NCI-H2196 treated with DMSO at 0.1 percent for 48 hours (cell line): ENCODE results near the gene BMAL1.

Experiments
- DNase-seq: peaks from one replicate; lab custom pipeline; 2025; ENCODE audit not compliant: unreplicated experiment; lab: John Stamatoyannopoulos, UW

The BMAL1 gene

DNA sequence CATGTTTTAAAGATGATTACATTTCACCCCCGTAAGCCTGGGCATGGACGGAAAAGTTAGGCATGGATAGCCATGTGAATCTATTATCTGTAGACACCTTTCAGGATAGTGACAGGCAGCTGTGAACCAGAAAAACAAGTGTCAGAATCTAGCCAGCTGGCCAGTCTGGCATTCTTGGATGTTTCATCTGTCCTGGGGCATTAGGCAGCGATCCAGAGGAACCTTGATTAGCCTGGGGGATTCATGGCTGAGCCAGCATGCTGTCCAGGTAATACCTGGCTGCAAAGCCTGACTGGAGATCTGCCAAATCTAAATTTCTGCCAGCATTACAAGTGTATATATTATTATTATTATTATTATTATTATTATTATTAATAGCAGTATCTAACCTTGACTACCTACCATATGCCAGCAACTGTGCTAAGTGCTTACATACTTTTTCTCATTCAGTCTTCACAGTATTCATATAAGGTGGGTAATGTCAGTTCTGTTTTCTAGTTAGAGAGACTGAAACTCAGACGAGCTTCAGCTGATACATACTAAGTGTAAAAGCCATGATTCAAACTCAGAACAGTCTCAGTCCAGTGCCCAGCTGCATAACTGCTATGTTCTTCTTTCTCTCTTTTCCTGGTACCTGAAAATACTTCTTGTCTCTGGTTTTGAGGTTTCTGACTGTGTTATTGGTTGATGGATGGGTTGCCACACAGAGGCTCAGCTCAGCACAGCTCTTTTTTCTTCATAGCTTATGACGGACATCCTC, 12.8 kb downstream of the BMAL1 start:
- no peak for DNase-seq

DNA sequence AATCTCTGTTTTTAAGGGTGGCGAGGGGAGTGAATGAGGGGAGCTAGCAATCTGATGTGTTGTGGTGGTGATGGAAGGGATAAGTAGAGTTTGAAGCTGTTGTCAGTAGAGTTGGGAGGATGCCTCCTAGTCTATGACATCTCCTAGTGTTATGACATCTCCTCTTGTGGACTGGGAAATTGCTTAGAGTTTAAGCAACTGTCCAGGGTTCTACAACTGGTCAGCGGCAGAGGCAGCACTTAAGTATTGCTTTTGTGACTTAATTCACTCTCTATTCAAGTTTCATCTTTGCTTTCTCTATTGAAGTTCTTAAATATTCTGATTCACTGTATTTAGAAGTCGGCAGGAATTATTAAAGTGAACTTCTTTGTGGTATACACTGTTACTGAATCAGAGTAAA, 13.8 kb downstream of the BMAL1 start:
- DNase-seq = no peak

DNA sequence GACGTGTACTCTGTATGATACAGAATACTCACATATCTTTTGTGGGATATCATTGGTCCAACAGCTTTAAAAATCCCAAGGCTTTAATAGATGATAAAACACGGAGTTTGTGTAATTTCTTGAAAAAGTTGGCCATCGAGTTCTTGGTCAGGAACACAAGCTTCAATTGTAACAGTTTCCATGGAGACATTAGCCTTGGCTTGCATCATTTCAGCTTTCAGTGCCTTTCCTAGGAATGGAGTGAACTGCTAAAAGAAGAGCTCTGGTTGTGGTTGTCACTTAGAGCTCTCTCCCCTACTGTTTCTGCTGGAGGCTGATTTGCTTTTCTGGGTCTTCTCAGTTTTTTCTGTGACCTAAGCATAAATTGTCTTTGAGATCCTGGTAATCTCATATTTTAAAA, 14.2 kb downstream of the BMAL1 start:
- no peak for DNase-seq

DNA sequence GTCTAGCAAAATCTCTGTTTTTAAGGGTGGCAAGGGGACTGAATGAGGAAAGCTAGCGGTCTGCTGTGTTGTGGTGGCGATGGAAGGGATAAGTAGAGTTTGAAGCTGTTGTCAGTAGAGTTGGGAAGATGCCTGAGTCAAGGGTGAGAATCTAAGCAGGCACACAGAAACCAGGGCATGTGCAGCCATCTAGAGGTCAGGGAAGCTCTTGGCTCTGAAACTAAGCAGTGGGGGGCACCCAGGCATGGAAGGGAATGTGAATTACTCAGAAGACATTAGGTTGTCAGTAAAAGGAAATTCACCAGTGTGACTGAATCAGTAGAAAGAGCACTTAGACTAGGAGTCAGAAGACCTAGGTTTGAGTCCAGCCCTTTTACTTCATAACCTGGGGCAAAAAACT, 15.4 kb downstream of the BMAL1 start:
- DNase-seq = no peak

DNA sequence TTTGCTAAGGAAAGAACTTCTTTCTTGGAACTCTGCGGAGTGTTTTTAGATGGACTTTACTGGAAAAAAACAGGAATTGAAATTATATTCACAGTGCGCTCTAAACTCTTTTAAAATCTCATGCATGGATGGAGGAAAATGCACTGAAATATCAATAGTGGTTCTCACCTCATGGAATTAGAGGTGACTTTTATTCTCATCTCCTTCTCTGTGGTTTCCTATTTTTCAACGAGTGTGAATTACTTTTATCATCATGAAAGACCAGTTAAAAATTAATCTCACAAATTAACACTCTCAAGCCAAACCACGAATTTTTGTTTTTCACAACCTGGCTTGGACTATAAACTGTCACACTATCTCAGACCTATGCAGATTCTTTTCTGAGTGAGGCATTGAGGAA, 16.6 kb downstream of the BMAL1 start:
- DNase-seq = no peak

DNA sequence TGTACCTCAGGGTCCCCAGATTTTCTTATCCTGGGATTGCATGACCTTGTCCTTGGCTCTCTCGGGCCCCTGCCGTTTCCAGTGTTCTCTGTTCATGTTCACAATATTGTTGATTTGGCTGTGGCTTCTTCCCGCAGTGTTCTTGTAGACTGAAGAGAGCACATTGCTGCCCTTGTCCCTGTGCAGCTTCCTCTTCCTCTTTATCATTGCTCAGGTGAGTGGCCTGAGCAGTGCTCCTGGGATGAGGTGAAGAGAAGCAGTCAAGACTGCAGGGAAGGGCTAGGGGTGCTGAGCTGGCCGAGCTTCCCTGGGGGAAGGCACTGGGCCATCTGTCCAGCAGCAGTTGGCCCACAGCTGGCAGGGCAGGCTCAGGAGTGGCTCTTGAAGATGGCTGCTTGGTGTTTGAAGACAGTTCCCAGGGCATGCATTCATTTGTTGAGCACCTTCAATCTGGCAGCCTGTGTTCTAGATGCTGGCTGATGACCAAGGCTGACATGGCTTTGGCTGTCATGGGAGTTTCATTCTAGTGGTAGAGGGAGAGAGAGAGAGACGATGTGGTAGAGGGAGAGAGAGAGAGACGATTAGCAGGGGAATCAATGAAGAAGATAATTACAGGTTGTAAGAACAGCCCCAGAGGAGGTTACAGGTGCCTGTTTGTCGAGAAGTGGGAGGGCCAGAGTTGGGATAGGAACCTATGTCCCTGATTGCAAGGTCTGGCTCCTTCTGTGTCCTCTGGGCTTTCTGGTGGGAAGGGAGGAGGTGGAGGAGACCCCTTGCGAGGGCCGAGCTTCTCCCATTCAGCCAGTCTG, 17.4 kb downstream of the BMAL1 start:
- no peak for DNase-seq

DNA sequence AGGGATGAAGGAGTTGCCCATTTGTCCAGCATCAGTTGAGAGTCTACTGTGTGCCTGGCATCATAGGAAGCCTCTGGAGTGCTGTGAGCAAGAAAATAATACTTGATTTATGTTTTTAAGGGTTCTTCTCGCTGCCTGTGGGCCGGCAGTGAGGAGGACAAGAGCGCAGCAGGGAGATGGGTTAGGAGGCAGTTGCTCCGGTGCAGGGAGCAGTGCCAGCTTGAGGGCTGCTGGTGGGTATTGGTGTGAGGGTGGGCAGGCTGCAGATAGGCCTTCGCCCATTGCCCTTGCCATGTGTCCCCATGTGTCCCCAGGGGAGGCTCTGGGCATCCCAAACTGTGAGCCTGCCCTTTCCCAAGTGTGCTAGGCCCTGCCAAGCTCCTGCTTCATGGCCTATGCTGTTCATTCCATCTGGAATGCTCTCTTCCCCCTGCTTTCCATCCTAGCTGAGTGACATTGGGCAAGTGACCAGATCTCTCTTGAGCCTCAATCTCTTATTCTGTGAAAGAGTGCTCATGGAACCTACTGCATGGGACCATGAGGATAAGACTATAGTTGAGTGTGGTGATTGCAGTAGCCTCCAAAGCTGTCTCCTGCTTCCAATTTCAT, 19.8 kb downstream of the BMAL1 start:
- DNase-seq = no peak

DNA sequence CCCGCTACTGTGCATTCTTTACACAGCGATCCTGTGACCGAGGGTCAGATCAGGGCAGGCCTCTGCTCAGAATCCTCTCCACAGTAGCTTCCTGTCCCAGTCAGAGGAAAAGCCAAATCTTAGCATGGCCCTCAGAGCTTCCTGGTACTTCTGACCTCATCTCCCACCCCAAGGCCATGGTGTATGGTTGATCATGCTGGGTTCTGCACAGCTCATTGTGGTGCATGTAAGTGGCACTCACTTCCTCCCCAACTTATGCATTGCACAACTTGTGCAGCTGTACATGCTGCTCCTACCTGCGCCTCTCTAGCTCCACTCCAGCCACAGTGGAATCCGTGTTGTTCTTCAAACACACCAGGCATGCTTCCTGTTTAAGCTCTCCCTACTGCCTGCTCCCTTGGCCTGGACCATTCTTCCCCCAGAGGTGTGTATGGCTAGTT, 20.3 kb downstream of the BMAL1 start:
- no peak for DNase-seq

DNA sequence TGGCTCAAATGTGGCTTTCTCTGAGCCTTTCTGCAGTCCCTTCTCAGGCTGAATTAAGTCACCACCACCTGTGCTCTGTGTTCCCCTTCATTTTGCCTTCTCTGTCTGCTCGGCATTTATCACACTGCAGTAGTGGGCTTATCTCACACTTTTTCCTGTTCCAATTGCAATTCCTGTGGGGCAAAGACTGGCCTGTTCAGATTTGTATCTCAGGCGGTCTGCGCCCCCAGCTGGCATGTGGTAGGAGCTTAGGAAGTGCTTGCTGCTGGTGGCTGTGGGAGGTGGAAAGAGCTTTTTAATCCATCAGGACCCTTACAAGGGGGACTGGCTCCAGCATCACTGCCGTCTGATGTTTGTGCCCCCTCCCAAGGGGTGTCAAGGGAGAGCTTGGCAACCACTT, 21.2 kb downstream of the BMAL1 start:
- DNase-seq = no peak

DNA sequence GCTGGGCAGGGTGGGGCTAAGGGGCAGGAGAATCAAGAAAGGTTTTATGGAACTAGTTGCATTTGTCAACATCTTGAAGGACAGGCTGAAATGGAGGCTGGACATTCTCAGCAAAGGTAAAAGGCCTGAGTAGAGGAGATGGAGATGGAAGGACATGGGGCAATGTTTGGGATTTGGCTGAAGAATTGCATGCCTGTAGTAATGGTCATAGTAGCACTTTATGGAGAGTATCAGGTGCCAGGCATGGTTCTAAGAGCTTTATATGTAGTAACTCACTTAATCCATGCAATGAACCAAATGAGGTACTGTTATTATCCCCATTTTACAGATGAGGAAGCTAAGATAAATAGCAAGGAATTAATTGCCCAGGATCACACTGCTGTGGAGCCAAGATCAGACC, 23.9 kb downstream of the BMAL1 start:
- DNase-seq = no peak

DNA sequence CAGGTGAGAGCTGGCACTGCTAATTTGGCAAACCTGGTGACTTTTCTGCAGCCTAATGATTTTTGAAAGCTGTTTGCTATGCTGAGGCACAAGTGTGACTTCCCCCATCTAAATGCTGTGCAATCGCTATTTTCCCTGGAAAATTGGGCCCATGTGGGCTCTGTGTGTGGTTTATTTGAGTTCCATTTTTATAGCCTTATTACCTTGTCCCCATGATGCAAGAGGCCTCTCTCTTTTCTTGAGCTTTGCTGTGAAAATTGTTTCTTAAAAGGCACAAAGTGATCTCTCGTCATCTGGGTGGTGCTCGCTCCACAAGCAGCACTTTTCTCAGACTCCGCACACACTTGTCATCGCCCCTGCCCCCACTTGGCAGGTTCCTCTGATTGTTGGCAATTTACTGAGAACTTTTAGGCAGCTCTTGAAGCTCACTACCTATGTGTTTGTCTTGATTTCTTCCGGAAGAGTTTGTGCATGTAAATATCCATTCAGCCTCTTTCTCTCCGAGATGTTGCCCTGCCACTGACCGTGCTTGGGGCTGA, 24.9 kb downstream of the BMAL1 start:
- DNase-seq = no peak

DNA sequence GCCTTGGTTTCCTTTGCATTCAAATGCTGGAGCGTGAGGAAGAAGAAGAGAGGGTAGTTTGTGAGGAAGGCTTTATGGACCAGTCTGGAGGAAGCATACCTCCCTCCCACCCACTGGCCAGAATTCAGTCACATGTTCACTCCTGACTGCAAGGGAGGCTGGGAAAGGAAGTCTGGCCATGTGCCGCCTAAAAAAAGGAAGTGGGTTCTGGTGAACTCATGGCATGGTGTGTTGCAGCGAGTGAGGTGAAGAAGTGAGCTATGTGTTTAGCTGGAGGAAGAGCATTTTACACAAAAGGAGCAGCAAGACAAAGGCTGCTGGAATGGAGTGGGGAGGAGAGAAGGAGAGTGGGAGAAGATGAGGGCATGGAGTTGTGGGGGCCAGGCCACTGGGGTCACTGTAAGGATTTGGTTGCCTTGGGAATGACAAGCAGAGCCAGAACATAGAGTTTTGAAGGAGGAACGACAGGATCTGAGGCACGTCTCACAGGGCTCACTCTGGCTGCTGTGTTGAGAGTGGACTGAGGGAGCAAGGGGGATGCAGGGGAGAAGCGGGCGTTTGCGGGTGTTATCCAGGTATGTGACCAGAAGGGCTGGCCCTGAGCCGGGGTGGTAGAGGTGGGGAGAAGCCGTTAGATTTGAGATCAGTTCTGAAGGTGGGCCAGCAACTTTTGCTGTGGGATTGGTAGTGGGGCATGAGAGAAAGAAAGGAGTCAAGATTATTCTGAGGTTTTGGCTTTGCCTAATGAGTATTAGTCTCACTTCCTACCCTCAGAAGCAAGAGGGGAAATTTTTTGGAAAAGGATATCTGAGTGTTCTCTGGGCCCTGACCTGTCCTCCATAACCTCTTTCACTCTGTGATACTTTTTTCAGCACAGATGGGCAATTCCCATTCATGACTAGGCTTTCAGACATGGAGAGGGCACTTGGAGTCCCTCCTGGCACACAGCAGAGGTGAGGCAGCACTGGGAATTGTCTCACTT, 26.4 kb downstream of the BMAL1 start:
- no peak for DNase-seq

DNA sequence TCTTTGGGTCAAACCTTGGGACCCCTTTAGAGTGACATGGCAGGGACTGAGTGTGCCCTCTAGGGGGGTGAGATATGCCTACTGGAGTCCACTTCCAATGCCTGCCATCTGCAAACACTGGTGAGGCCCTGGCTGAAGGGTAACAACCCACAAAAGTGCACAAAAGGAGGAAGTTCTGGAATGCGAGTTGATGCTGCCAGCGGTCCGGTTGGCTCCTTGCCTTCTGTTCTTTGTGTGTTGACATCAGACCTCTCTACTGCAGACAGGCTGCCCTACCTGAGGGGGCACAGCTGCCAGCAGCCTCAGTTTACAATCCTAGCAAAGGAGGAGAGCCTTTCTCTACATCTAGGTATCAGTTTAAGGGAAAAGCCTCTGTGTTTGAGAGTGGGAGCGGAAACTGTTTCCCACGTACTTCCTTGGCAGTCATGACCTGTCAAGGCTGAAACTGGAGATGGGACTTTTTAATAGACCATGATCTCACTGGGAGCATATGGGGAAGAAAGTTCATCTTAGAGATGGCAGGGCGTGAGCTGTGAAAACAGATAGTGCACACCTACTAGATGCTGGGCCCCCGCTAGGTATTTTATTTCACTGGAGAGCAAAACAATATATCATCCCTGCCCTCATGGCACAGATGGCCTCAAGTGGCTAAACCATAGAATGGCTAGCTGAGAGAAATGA, 27.2 kb downstream of the BMAL1 start:
- no peak for DNase-seq

DNA sequence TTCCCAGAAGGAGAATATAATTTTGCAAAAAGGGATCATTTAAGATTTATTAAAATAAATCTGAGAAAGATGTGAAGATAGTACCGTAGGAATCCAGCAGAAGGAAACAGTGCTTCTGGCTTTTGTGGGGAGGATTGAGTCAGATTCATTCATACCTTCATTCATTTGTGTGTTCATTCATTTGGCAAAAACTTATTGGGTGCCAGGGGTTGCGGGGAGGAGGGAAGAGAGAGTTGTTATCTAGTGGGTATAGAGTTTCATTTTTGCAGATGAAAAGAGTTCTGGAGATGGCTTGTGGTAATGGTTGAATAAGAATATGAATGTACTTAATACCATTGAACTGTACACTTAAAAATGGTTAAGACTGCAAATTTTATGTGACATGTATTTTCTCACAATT, 31.1 kb downstream of the BMAL1 start:
- no peak for DNase-seq

DNA sequence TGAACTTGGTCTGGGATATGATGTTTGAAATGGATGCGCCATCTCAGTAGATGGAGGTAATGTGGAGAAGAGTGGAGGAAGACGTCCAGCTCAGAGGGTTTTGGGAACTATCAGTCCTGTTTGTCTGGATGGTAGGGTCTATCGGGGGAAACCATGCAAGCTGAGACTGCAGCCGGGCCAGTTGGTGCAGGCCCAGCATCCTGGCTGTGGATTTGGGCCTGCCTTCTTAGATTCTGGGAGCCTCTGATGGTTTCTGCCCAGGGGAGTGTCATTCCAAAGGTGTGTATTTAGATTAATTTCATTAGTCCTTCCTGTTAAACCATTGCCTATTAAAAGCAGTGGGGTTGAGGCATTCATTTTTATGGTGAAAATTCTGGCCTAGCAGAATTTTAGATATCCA, 31.6 kb downstream of the BMAL1 start:
- DNase-seq = no peak

DNA sequence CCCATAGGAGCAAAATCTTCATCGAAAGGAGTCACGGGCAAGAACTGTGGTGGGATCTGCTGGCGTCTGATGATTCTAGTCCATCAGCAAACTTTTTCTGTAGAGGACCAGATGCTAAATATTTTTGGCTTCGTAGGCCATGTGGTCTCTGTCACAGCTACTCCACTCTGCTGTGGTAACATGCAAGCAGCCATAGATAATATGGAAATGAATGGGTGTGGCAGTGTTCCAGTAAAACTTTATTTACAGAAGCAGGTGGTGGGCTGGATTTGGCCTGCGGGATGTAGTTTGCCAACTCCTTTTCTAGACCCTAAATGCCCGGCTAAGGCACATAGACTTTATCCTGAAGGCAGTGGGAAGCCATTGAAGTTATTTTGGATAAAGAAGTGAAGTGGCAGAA, 32.9 kb downstream of the BMAL1 start:
- no peak for DNase-seq

DNA sequence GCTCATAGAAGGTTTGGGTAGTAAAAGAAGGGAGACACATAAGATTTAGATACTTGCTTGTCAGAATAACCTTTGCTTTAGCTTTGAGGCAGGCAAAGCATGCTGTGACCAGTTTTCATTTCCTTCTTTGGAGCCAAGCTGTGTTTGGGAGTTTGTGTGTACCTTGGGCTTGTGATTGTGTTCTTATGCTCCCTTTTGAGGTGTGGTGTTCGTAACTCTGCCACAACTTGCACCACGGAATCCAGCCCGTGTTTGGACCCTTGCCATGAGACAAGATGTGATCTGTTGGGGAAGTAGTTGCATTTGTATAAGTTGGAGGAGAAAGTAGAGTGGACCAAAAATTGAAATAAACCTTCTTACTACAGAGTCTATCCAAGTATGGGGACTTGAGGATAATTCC, 34.0 kb downstream of the BMAL1 start:
- no peak for DNase-seq

DNA sequence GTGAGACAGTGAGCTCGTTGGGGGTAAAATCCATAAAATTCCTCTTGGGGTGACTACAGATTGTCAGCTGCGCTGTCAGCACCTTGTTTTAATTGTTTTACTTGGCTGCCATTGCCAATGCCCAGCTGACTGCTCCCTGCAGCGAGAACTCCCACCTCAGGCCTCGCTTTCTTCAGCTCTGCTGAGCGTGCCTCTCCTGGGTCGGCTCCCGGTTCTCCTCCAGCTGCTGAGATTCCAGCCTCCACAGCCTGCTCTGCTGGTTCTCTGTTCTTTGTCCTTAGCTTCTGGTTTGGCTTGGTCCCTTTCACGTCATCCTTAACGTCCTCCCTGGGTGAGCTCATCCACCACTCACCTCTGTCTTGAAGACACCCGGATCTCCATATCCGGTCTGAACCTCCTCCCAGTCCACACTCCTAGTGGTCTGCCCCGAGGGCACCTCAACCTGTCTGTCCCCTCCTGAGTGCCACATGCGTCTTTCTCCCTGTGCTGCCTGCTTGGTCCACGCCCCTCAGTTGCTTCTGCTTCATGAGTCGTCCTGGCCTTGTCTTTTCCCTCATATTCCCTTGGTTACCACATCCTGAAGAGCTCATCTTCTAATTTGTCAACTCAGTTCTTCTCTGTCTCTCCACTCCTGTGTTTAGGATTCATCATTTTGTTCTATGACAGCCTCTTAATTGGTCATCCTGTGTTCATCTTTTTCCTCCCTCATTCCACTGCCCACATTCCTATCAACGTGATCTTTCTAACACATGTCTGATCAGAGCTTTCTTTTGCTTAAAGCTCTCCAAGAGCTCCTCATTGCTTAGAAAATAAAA, 35.6 kb downstream of the BMAL1 start:
- DNase-seq = no peak

DNA sequence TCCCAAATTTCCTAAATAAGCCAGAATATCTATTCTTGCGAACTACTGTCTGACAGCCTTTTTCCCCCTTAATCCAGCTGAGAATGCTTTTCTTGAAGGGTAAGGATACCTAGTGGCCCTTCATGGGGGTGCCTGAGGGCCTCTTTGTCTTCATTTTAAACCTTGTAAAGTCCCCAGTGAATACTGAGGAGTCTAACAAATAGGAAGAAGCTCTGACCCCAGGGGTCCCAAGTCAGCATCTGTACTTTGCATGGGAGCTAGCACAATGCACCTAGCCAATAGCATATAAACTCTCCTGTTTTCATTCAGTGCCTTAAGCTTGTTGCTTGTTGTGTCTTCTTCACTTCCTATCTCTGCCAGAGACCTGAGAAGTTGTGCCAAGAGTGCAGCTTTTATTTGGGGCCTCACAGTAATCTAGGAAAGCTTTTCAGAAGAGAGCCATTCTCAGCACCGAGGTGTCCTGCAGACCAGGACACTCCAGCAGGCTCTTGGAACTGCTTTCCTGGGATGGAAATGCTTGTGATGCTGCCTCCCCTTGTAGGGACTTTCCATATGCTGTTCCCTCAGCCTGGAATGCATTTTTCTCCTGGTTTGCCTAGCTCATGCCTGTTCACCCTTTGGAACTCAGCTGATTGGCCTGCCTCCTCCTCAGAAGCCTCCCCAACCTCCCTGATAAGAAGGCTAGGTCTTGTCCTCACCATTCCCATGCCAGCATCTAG, 37.2 kb downstream of the BMAL1 start:
- no peak for DNase-seq
